ENCODE results near the gene LAPTM5.

DNA sequence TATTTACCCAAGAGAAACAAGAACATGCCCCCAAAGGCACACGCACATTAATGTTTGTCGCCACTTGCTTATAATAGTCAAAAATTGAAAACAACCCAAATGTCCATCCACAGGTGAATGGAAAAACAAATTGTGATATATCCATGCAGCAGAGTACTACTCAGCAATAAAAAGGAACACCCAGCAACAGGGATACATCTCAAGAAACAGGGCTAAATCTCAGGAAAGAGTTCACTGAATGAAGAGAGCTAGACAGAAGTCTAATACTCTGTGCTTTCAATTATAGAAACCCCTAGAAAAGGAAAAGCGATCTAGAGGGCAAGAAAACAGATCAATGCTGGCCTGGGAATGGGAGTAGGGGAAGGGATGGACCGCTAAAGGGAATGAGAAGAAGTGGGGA is 36.7 kb upstream of the LAPTM5 start:
- TF ChIP-seq, protein P1, sequence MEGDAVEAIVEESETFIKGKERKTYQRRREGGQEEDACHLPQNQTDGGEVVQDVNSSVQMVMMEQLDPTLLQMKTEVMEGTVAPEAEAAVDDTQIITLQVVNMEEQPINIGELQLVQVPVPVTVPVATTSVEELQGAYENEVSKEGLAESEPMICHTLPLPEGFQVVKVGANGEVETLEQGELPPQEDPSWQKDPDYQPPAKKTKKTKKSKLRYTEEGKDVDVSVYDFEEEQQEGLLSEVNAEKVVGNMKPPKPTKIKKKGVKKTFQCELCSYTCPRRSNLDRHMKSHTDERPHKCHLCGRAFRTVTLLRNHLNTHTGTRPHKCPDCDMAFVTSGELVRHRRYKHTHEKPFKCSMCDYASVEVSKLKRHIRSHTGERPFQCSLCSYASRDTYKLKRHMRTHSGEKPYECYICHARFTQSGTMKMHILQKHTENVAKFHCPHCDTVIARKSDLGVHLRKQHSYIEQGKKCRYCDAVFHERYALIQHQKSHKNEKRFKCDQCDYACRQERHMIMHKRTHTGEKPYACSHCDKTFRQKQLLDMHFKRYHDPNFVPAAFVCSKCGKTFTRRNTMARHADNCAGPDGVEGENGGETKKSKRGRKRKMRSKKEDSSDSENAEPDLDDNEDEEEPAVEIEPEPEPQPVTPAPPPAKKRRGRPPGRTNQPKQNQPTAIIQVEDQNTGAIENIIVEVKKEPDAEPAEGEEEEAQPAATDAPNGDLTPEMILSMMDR (IDR thresholded peaks at IDR 0.05): no peak
- TF ChIP-seq POLR2A (IDR thresholded peaks at IDR 0.05): no peak
- TF ChIP-seq POLR2AphosphoS5 (IDR thresholded peaks at IDR 0.05): no peak
